Stimulated activated naive B cell treated with anti-CD40 and anti-IgM and Interleukin-4, amounts not matched to agents 10 μg/mL and 1 μg/mL and 100 μg/mL, for 72 hours (primary cell): ENCODE measurements around the gene R3HDML.

Source experiments
- ATAC-seq, 2 donors: fragments of 150-1000 bp; cut with Tn5 transposase; replicated peaks; 2 replicates each; pipeline ENCODE4 v1.10.0; 2021; ENCODE audit warnings: moderate library complexity in 1 of 2
- DNase-seq: peaks from one replicate; pipeline ENCODE4 v3.0.0; 2021
- H3K27ac Mint-ChIP-seq: one replicate; pipeline ENCODE4 v1.8.0; 2022; ENCODE audit warnings: mild to moderate bottlenecking, mixed read lengths
- H3K27me3 Mint-ChIP-seq, 2 donors: one replicate each; pipeline ENCODE4 v1.8.0; 2022; ENCODE audit warnings: mixed read lengths in 2 of 2
- H3K36me3 Mint-ChIP-seq, 2 donors: one replicate each; pipeline ENCODE4 v1.8.0; 2022; ENCODE audit warnings: mixed read lengths in 2 of 2, mild to moderate bottlenecking in 1 of 2
- H3K4me1 Mint-ChIP-seq, 2 donors: one replicate each; pipeline ENCODE4 v1.8.0; 2022; ENCODE audit warnings: mixed read lengths in 2 of 2, mild to moderate bottlenecking in 1 of 2
- H3K4me3 Mint-ChIP-seq, 2 donors: one replicate each; pipeline ENCODE4 v1.8.0; 2022; ENCODE audit warnings: mild to moderate bottlenecking in 2 of 2, mixed read lengths in 2 of 2, moderate library complexity in 1 of 2
- H3K9me3 Mint-ChIP-seq, 2 donors: one replicate each; pipeline ENCODE4 v1.8.0; 2022; ENCODE audit warnings: mixed read lengths in 2 of 2, mild to moderate bottlenecking in 1 of 2

The R3HDML gene

GRCh38 chr20:44362466-44362940 lies 25.7 kb downstream of the R3HDML start:
- Mint-ChIP-seq H3K27me3 (peaks cover 6 to 13% of the 10 kb centered on the region in 2 donors), H3K4me1 (no peaks in the 10 kb centered on the region), H3K4me3 (no peak overlapping the region), H3K9me3 (no peaks in the 10 kb centered on the region), H3K27ac (no peak overlapping the region), H3K36me3 (no peaks in the 10 kb centered on the region)
- DNase-seq = no peak
- ATAC-seq = no peak

GRCh38 chr20:44364068-44364467 lies 27.2 kb downstream of the R3HDML start:
- DNase-seq (no peak), ATAC-seq (no peak)
- H3K9me3 Mint-ChIP-seq = no peaks in the 10 kb centered on the region
- H3K4me1 Mint-ChIP-seq = no peaks in the 10 kb centered on the region
- no peak overlapping the region for H3K4me3 Mint-ChIP-seq
- no peaks in the 10 kb centered on the region for H3K36me3 Mint-ChIP-seq
- H3K27me3 Mint-ChIP-seq = peaks cover 6 to 13% of the 10 kb centered on the region in 2 donors
- H3K27ac Mint-ChIP-seq = no peak overlapping the region

GRCh38 chr20:44364780-44365179 lies 27.9 kb downstream of the R3HDML start:
- DNase-seq (no peak), ATAC-seq (no peak)
- Mint-ChIP-seq H3K4me3 (no peak overlapping the region), H3K9me3 (no peaks in the 10 kb centered on the region), H3K27ac (no peak overlapping the region), H3K27me3 (peaks cover 6 to 12% of the 10 kb centered on the region in 2 donors), H3K4me1 (no peaks in the 10 kb centered on the region), H3K36me3 (no peaks in the 10 kb centered on the region)

DNA sequence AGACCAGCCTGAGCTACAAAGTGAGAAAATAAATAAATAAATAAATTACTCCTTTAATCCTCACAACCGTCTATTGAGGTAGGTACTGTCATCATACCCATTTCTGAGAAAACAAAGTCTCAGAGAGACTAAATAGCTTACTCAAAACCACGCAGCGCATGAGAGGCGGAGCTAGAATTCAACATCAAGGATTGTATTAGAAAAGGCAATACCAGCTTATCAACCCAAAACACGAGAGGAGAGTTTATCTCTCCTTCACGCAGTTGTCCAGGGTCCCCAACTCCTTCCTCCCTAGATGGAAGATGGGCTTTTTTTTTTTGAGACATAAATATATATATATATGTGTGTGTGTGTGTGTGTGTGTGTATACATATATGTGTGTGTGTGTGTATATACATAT lies 30.9 kb downstream of the R3HDML start:
- no peak overlapping the region for H3K27ac Mint-ChIP-seq
- H3K4me1 Mint-ChIP-seq = no peaks in the 10 kb centered on the region
- no peaks in the 10 kb centered on the region for H3K36me3 Mint-ChIP-seq
- H3K27me3 Mint-ChIP-seq = peaks cover 0 to 4% of the 10 kb centered on the region in 2 donors
- no peaks in the 10 kb centered on the region for H3K9me3 Mint-ChIP-seq
- DNase-seq (no peak), ATAC-seq (no peak)
- no peak overlapping the region for H3K4me3 Mint-ChIP-seq

DNA sequence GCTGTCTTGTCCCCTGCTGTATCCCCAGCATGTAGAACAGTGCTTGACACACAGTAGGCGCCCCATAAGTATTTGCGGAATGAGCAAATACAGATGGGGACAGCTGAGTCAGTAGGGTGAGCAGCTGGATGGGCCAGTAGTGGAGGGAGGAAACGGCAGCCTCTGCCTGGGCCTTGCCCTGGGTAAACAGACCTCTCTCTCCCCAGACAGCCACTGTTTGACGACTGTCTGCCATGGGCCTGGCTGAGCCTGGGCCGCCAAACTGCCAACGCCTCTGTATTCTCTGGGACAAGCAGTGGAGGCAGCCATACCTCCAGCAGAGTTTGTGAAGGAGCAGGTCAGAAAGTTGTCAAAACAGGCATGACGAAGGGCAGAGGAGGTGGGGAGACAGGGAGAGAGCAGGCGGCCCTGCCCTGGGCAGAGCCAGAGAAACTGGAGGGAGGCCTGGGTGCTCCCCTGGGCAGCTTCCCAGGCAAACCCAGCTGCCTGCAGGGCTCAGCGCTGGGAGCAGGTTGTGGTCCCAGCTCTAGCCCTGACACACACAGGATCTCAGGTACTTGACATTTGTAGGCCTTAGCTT lies 33.9 kb downstream of the R3HDML start:
- no peak for ATAC-seq
- Mint-ChIP-seq H3K27me3 (peaks cover 6 to 13% of the 10 kb centered on the region in 2 donors), H3K4me1 (no peaks in the 10 kb centered on the region), H3K9me3 (peaks cover 3 to 4% of the 10 kb centered on the region in 2 donors), H3K27ac (no peak overlapping the region), H3K4me3 (no peak overlapping the region), H3K36me3 (no peaks in the 10 kb centered on the region)
- DNase-seq = no peak

DNA sequence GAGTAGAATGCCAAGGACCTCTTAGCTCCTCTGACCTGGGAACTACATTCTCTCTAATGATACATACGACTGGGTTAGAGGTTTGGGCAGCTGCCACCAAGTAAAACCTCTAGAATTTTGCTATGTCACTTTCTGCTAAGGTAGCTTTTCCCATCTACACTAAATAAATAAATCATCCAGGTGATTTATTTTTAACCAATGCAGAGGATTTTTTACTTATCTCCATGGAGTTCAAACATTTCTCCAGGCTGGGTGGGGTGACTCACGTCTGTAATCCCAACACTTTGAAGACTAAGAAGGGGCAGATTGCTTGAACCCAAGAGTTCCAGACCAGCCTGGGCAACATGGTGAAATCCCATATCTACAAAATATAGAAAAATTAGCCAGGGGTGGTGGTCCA lies 45.8 kb downstream of the R3HDML start:
- Mint-ChIP-seq H3K4me3 (no peak overlapping the region), H3K27me3 (peaks cover 27 to 35% of the 10 kb centered on the region in 2 donors), H3K27ac (no peak overlapping the region), H3K9me3 (no peaks in the 10 kb centered on the region), H3K36me3 (no peaks in the 10 kb centered on the region), H3K4me1 (peaks cover 6 to 12% of the 10 kb centered on the region in 2 donors)
- no peak for DNase-seq
- ATAC-seq = no peak

DNA sequence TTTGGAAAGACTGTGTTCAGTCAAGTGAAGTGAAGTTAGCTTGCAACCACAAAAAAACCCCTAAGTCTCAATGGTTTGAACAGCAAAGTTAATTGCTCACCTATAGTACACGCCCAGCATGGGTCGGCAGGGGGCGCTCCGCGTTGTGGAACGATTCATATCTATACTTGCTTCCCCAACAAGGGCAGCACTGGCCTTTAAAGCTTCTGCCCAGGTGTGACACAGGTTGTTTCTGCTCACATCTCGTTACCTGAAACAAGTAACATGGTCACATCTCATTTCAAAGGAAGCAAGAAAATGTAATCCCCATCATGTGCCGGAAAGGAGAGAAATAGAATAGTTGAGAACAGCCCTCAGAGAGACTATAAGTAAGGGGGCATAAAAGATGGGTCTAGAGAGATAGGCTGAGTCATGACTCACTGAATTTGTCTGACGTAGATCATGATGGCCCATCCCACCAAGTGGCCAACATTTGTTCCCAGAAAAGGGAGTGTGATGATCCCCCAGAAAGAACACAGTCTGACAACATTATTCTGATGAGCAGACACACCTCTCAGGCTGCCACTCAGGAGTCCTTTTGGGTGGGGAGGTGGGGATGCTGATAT lies 47.7 kb downstream of the R3HDML start:
- Mint-ChIP-seq H3K9me3 (no peaks in the 10 kb centered on the region), H3K4me3 (no peak overlapping the region), H3K36me3 (no peaks in the 10 kb centered on the region), H3K27me3 (peaks cover 36 to 52% of the 10 kb centered on the region in 2 donors), H3K27ac (no peak overlapping the region), H3K4me1 (peaks cover 14 to 25% of the 10 kb centered on the region in 2 donors)
- peak; percentile 63 for DNase-seq
- ATAC-seq = peak; percentile 82 to 83

- H3K27ac Mint-ChIP-seq = peak overlapping the region; percentile 56
- peaks cover 32 to 39% of the 10 kb centered on the region in 2 donors for H3K27me3 Mint-ChIP-seq
- no peaks in the 10 kb centered on the region for H3K9me3 Mint-ChIP-seq
- ATAC-seq (peak; percentile 84 to 85), DNase-seq (peak; percentile 53)
- peaks cover 14 to 25% of the 10 kb centered on the region in 2 donors for H3K4me1 Mint-ChIP-seq
- H3K36me3 Mint-ChIP-seq = no peaks in the 10 kb centered on the region
- H3K4me3 Mint-ChIP-seq = peak overlapping the region; percentile 2 to 32
Observed at GRCh38 chr20:44388466-44389023, 51.7 kb downstream of the R3HDML start.

- ATAC-seq (no peak), DNase-seq (no peak)
- Mint-ChIP-seq H3K27ac (no peak overlapping the region), H3K4me3 (no peak overlapping the region), H3K36me3 (no peaks in the 10 kb centered on the region), H3K4me1 (peaks cover 12 to 19% of the 10 kb centered on the region in 2 donors), H3K9me3 (no peaks in the 10 kb centered on the region), H3K27me3 (peaks cover 32 to 42% of the 10 kb centered on the region in 2 donors)
Observed at GRCh38 chr20:44389871-44390270, 53.0 kb downstream of the R3HDML start.

DNA sequence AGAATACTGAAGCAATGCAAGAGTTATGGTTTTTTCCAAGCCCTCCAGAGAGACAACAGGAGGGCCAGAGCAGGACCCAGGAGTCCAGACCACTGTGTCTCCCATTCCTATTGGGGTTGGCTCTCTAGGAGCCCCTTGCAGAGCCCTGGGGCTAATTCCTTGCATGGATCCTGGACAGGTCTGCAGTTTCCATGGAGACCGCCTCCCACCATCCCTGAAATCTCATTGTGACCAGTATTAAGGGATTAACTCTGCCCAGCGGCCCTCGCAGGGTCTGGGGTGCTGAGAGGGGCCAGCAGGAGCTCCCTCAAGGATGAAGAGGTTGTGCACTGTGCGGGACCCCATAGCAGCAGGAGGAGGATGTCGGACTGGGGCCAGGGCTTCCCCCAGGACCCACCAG lies 53.4 kb downstream of the R3HDML start:
- no peaks in the 10 kb centered on the region for H3K36me3 Mint-ChIP-seq
- peaks cover 12 to 19% of the 10 kb centered on the region in 2 donors for H3K4me1 Mint-ChIP-seq
- H3K9me3 Mint-ChIP-seq = no peaks in the 10 kb centered on the region
- H3K27me3 Mint-ChIP-seq = peaks cover 33 to 46% of the 10 kb centered on the region in 2 donors
- no peak for DNase-seq
- ATAC-seq = no peak
- H3K27ac Mint-ChIP-seq = no peak overlapping the region
- no peak overlapping the region for H3K4me3 Mint-ChIP-seq

DNA sequence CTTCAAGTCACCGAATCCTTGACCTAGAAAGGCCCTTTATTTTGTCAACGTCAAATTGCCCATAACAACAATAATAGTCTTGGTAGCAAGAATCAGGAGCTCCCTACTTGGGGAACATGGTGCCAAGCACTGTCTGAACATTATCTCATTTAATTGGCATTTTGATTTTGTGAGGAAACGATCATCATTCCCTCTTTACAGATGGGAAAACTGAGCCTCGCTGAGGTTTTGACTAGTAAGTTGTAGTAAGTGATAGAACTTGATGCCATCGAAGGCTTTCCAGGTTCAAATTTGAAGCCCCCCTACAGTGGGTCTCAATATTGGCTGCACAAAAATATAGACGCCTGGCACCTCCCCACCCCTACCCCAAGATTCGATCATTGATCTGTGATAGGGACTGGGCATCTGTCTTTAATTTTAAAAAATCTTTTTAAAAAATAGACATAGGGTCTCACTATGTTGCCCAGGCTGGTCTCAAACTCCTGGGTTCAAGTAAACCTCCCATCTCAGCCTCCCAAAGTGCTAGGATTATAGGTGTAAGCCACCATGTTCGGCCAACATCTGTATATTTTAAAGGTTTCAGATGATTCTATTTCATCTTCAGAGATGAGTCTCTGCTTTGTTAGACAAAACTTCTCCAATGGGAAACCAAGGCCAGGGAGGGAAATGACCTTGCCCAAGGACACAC lies 55.4 kb downstream of the R3HDML start:
- Mint-ChIP-seq H3K9me3 (no peaks in the 10 kb centered on the region), H3K36me3 (no peaks in the 10 kb centered on the region), H3K27ac (no peak overlapping the region), H3K4me3 (no peak overlapping the region), H3K4me1 (peaks cover 11 to 16% of the 10 kb centered on the region in 2 donors), H3K27me3 (peaks cover 34 to 46% of the 10 kb centered on the region in 2 donors)
- DNase-seq = no peak
- no peak for ATAC-seq

GRCh38 chr20:44392776-44393607 lies 56.1 kb downstream of the R3HDML start:
- DNase-seq (no peak), ATAC-seq (no peak)
- peaks cover 7 to 9% of the 10 kb centered on the region in 2 donors for H3K4me1 Mint-ChIP-seq
- no peaks in the 10 kb centered on the region for H3K36me3 Mint-ChIP-seq
- H3K9me3 Mint-ChIP-seq = no peaks in the 10 kb centered on the region
- no peak overlapping the region for H3K4me3 Mint-ChIP-seq
- no peak overlapping the region for H3K27ac Mint-ChIP-seq
- peaks cover 28 to 39% of the 10 kb centered on the region in 2 donors for H3K27me3 Mint-ChIP-seq

GRCh38 chr20:44393608-44394451 lies 57.0 kb downstream of the R3HDML start:
- no peak for ATAC-seq
- H3K4me1 Mint-ChIP-seq = peaks cover 2% of the 10 kb centered on the region in 2 donors
- no peak overlapping the region for H3K27ac Mint-ChIP-seq
- H3K27me3 Mint-ChIP-seq = peaks cover 28 to 39% of the 10 kb centered on the region in 2 donors
- H3K4me3 Mint-ChIP-seq = no peak overlapping the region
- H3K9me3 Mint-ChIP-seq = no peaks in the 10 kb centered on the region
- H3K36me3 Mint-ChIP-seq = no peaks in the 10 kb centered on the region
- DNase-seq = no peak
